Measurements from ENCODE around the gene PRKRIP1.
"Not testable (repeated sequence)": the region's sequence is repeated elsewhere in the genome, so short reads cannot be mapped to it uniquely, and the experiment has no call there.

The PRKRIP1 gene

DNA sequence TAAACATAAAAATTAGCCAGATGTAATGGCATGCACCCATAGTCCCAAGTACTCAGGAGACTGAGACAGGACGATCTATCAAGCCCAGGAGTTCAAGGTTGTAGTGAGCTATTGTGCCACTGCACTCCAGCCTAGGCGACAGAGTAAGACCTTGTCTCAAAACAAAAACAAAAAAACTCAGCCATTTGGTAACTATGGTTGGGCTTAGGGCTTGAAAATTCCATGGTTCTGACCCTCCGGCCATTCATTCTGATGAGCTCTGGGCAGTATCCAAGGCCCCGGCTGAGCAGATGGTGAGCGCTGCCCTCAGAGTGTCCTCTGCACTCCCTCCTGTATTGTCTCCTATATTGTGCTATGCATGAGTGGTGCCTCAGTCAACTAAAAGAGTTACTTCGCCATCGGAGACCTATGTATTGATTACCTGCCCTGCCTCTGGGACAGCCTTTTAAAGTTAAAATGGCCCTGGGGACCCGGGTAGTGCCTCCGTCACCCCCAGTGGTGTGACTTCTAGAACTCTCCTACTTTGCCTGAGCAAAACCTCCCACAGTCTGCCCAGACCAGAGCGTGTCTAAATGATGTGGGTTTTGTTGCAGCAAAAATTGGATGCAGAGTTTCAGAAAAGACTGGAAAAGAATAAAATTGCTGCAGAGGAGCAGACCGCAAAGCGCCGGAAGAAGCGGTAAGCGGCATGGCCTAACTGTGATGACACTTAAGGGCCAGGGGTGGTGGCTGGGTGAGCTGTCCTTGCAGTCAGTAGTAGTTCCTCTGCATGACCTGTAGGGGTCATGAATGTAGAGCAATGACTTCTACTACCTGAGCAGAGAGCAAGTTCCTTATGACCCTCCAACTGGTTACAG lies 8.1 kb downstream of the PRKRIP1 start:
- peak; percentile 45 for DNase-seq (ENCODE audit: low spot score)

DNA sequence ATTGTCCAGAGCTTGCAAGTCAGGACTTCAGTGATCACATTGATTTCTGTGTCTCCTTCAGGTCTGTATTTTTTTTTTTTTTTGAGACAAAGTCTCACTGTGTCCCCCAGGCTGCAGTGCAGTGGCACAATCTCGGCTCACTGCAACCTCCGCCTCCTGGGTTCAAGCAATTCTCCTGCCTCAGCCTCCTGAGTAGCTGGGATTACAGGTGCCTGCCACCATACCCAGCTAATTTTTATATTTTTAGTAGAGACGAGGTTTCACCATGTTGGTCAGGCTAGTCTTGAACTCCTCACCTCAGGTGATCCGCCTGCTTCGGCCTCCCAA lies 8.7 kb downstream of the PRKRIP1 start:
- DNase-seq (ENCODE audit: low spot score): not testable (repeated sequence)

DNA sequence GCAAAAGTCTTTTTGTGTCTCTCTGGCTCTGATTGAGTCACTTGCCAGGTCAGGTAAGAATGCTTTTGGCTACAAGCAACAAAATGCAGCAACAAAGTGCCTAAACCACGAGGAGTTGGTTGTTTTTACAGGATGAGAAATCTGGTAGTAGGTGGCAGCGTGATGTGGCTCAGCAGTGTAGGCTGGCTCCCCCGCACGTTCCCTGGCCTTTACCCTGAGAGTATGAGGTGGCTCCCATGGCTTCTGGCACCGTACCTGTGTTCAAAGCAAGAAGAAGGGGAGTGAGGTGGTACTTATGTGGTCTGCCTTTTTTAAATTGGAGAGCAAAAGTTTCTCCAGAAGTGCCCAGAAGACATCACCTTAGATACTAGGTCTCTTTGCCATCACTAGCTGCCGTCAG lies 11.7 kb downstream of the PRKRIP1 start:
- no peak for DNase-seq (ENCODE audit: low spot score)

DNA sequence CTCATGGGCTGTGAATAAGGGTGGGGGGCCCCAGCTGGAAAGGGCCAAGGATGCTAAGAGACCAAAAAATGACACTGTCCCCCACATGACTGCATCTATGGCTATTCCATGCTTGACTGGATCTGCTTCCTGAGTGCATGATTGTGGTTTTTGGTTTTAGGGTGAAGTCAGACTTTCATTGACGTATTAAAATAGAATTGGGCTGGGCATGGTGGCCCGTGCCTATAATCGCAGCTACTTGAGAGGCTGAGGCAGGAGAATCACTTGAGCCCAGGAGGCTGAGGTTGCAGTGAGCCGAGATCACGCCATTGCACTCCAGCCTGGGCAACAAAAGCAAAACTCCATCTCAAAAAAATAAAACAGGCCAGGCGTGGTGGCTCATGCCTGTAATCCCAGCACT lies 12.4 kb downstream of the PRKRIP1 start:
- not testable (repeated sequence) for DNase-seq (ENCODE audit: low spot score)

DNA sequence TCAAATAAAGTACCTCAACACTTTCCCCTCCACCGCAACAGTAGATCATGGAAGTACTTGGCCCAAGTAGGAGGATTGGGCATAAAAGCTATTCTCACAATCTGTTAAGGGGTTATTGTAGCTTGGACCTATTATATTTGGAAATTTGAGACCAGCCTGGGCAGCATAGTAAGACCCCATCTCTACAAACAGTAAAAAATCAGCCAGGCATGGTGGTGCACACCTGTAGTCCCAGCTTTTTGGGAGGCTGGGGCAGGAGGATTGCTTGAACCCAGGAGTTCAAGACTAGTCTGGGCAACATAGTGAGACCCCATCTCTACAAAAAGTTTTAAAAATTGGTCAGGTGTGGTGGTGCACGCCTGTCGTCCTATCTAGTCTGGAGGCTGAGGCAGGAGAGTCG lies 13.2 kb downstream of the PRKRIP1 start:
- DNase-seq (ENCODE audit: low spot score): no peak

DNA sequence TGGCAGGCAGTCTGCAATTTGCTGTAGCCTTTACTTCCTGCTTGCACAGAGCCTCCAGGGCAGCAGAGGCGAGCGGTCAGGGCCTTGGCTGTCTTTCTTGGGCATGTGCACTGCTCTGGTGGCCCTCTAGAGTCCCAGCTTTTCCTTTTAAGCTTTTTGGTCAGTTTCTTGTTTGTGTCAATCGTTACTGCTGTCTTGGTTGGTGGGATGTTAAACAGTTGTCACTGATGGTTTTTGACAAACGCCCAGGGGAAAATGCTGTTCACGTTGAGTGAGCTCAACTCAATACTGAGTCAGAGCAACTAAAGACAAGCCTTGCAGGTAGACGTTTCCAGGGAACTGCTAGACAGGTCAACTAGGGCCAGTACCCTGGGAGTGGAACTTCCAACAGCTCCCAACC lies 14.0 kb downstream of the PRKRIP1 start:
- DNase-seq (ENCODE audit: low spot score): no peak

DNA sequence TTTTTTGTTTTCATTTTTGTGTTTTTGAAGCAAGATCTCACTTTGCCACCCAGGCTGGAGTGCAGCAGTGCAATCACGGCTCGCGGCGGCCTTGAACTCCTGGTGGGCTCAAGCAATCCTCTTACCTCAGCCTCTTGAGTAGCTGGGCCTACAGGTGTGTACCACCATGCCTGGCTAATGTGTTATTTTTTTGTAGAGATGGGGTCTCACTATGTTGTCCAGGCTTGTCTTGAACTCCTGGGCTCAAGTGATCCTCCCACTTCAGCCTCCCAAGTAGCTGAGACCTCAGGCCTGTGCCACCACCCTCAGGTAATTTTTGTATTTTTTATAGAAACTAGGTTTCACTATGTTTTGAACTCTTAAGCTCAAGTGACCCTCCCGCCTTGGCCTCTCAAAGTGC lies 14.8 kb downstream of the PRKRIP1 start:
- DNase-seq (ENCODE audit: low spot score): no peak

DNA sequence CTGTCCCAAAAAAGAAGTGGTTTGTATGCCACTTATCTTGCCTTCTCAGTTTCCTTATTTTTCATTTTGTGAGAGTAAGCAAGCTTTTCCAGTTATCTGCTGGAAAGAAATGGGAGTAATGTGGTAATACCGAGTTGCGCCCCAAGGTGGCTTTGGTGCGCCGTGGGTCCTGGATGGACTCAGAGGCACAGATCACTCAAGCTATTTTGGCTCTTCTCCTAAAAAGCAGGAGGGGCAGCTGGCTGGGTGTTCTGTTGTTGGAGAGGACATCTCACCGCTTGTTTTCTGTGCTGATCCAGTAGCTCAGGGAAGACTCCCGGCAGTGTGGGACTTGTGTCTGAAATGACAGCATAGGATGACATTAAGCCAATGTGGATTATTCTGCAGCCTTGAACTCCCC lies 16.4 kb downstream of the PRKRIP1 start:
- DNase-seq (ENCODE audit: low spot score): peak; percentile 56

DNA sequence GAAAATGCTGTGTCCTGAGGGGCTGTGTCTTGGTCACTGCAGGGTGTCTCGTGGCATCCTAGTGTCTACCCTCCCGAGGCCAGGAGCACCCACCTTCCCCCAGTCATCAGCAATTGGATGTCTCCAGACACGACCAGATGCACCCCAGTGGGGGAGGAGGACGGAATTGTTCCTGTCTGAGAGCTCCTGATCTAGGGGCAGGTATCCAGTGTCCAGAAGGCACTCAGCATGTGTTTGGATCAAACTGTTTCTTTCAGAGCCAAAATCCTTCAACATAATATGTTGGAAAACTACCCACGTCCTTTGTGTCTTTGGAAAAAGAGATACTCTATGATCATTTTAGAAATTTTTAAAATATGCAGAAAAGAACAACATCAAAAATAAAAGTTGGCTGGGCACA lies 16.9 kb downstream of the PRKRIP1 start:
- no peak for DNase-seq (ENCODE audit: low spot score)

DNA sequence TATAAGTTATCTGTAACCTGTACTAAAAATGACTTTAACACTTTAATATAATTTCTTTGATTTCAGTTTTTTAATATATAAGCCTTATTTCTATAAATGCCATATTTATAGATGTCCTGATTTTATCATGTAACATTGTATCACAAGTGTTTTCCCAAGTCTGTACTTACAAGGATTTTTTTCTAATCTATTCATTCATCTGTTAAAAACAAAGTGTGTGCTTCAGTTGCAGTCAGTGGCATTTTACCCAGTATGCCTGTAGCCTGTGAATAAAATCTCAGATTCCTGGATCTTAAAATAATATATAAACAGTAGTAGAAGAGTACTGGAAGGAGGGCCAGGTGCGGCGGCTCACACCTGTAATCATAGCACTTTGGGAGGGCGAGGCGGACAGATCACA lies 17.4 kb downstream of the PRKRIP1 start:
- no peak for DNase-seq (ENCODE audit: low spot score)

DNA sequence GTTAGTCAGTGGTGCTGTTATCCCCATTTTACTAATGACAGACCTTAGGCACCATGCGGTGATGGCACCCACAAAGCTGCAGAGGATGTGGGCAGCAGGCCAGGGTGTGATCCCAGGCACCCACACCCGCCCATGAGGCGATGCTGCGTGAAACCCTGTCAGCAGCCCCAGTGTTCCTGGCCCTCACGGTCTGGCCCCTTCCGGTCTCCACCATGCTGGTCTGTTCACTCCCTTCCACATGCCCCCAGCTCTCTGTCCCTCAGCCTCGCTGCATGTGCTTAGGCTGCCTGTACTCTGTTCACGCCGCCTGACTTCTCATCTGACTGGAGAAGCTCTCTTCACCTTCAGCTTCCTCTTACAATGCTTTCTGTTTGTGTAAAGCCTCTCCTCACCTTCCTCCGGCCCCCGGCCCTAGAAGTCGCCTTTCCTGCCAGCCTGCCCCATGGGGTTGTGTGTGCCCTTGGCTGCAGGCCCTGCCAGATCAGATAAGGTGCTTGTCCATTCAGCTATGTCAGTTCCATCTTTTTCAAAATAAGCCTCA lies 19.6 kb downstream of the PRKRIP1 start:
- DNase-seq (ENCODE audit: low spot score): peak; percentile 38

DNA sequence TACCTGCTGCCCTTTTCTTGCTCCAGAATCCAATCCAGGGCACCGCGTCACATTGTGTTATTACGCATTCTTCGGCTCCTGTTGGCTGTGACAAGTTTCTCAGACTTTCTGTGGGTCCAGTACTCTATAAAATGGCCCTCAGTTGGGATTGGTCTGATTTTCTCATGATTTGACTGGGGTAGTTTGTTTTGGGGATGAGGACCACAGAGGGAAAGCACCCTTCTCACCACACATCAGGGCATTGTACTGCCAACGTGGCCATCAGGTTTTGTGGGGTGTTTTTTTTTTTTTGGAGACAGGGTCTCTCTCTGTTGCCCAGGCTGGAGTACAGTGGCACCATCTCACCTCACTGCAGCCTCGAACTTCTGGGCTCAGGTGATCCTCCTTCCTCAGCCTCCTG lies 20.2 kb downstream of the PRKRIP1 start:
- no peak for DNase-seq (ENCODE audit: low spot score)

DNA sequence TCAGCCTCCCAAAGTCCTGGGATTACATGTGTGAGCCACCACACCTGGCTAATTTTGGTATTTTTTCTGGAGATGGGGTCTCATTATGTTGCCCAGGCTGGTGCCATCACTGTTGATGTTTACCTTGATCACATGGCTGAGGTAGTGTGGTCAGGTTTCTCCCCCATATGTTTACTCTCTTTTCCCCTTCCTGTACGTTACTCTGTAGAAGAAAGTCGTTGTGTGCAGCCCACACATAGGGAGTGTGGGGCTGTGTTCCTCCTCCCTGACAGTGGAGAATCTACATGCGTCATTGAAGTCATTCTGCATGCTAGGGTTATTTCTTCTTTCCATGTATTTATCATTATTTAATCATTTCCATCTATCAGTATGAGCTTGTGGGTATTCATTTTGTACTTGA lies 20.9 kb downstream of the PRKRIP1 start:
- DNase-seq (ENCODE audit: low spot score): no peak

DNA sequence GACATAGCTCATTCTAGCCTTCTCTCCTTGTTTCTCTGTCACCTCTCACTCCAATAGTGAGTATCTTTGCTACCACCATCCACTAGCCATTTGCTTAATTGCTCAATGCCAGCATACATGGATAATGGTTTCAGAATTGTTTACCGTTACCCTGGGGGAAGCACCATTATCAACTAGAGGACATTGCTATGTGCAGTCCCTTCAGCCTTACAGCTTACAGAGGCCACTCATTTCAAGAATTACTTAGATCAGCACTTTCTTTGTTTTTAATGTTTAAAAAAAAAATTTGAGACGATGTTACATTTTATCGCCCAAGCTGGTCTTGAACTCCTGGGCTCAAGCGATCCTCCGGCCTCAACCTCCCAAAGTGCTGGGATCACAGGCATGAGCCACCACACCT lies 22.4 kb downstream of the PRKRIP1 start:
- DNase-seq (ENCODE audit: low spot score): no peak

DNA sequence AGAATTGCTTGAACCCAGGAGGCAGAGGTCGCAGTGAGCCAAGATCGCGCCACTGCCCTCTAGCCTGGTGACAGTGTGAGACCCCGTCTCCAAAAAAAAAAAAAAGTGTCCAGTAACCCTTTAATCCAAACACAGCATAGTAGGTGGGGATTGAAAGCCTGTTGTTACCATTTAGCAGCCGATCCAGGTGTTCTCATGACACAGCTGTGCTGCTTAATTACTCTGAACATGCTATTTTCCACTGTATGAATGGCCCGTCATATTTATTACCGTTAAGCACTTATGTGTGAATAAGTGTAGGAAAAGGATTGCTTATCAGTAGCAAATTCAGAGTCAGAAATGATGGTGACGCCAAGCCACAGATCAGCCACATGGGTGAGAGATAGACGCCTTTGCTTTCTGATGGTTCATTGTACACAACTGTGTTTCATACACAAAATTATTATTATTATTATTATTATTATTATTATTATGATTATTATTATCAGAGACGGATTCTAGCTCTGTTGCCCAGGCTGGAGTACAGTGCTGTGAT lies 25.6 kb downstream of the PRKRIP1 start:
- DNase-seq (ENCODE audit: low spot score): no peak

DNA sequence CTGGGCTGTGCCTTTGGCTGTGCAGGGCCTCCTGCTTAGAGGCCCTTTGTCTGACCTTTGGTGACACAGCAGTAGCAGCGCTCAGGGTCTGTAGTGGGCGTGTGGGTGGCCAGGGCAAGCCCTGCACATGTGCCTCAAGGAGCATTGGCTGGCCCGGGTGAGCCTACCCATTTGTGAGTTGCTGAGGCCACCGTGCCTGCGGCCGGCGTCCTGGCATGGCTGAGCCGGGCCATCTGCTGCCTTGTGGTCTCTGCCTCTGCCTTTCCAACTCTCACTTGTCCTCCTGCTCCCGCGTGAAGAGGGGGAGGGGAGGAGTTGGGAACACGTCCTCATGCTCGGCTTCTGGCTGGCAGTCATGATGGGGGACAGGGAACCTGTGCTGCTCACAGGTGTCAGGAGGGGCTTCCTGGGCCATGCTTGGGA lies 28.0 kb downstream of the PRKRIP1 start:
- DNase-seq (ENCODE audit: low spot score): no peak

DNA sequence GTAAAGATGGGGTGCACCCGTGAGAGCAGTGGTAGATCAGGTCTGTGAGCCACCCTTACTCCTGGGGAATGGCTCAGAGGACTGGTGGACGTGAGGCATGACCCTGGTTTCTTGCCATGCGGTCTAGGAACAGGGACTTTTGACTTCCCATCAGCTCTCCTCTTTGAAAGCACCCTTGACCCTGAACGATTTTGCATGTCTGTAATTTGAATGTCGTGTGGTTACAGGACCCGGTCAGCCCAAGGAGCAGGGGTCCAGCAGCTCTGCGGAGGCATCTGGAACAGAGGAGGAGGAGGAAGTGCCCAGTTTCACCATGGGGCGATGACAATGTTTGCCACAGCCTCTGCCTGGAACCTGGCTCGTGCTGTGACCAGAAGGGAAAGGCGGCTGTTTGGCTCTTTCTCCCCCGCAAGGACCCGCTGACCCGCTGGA lies 28.6 kb downstream of the PRKRIP1 start:
- DNase-seq (ENCODE audit: low spot score): peak; percentile 42

DNA sequence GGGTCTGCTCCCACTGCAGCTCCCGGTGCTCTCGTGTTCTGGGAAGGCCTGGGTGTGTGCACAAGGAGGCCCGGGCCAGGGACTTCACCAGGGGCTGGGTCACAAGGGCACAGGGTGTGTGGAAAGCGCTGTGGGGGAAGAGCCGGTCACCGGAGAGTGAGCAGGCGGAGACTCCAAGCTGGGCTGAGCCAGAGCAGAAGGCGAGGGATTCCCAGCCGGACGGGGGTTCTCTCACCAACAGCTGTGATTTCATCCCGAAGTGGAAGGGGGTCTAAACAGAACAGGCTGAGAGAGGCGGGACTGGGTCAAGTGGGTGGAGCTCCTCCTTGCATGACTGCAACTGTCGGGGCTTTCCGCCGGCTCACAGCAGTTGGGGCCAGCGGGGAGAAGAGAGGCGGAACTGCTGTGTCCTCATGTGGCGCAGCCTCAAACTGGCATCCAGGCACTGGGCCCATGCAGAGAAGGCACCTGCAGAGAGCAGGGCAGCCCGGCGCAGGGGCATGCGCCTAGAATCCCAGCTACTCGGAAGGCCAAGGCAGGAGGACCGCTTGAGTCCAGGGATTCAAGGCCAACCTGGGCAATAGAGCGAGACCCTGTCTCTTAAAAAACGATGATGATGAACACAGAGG lies 29.6 kb downstream of the PRKRIP1 start:
- DNase-seq (ENCODE audit: low spot score): peak; percentile 50

DNA sequence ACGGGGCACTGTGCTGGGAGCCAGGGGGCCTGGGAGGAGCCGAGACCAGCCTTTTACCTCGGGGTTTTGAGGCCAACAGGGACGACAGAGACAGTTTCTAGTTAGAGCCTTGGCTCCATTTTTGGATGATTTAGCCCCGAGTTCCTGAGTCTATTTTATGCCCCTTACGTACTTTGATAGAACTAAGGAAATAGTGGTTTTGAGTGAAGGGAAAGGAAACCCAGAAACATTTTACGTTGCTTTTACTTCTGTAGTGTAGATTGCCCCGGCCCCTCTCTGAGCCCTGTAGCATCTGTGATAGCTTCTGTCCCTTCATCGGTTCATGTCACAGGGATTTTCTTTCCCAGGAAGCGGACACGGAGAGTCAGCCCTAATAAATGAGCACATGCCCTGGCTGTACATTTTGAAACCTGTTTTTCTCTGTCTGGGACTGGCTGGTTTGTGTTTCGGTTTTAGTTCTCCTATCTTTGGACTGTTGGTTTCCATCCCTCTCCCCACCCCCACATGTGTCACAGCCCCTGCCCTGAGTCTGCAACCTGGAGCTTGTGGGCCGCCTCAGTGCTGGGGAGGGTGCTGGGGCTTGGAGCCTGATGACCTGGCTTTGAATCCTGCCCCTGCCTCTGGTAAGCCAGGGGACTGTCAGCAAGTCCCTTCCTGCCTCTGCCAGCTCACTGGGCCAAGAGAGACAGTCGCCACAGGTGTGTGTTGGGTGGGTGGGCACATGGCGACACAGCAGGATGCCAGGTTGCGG lies 30.3 kb downstream of the PRKRIP1 start:
- DNase-seq (ENCODE audit: low spot score): peak; percentile 62

DNA sequence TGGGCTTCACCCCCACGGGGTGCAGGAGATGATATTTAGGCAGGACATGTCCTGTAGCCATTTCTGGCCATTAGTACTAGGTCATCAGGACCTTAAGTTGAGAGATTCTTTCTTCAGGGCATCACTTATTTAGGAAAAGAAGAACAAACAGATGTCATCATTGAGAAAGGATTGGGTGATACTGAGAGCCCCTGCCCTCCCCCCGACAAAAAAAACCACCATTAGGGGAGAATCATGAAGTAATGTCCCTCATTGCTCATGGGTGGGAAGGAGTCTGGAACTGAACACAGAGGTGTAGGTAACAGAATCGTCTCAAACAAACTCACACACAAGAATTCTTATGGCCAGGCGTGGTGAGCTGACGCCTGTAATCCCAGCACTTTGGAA lies 30.8 kb downstream of the PRKRIP1 start:
- no peak for DNase-seq (ENCODE audit: low spot score)

DNA sequence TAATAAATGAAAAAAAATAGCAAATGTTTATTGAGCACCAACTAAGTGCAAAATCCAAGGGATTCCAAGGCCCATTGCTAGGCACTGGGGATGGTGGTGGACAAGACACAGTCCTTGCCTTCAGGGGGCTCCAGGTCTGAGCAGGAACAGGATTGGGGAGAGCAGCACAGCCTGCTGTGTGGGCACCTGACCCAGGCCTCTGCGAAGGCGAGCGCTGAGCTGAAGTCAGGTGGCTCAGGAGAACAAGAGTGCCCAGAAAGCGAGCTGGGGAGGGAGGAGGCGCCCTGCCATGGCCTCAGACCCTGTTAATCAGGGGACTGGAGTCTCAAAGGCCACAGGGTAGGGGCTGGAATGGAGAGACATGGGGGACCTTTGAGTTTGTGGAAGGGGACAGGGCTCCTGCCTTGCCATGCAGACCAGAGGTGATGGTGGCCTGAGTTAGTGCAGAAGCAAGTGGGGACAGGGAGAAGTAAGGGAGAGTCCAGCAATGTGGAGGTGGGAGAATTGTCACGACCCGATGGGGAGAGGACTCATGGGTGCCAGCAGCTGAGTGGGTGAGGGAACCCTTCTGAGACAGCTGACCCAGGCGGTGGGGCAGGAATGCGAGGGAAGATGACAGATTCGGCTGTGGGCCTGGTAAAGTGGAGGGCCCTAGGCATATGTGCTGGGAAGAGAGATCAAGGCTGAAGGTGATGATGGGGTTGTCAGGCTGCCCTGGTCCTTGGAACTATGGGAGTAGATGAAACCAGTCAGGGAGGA lies 33.2 kb downstream of the PRKRIP1 start:
- DNase-seq (ENCODE audit: low spot score): no peak

Data from pons (tissue), 1 donor.